Loucy (cell line): ENCODE data around the gene RMND5A.

Experiments
- H2AFZ ChIP-seq: fragments of 200-600 bp; sonication (generic); 2 replicates; pipeline ENCODE4 v1.6.0; 2016; ENCODE audit warnings: antibody characterized with exemption, mild to moderate bottlenecking, low read length, moderate library complexity
- H3F3A ChIP-seq: fragments of 200-600 bp; 2 replicates; pipeline ENCODE4 v1.6.0; 2016; ENCODE audit warnings: antibody characterized with exemption, low read depth, mild to moderate bottlenecking
- H3K27me3 ChIP-seq: fragments of 200-600 bp; sonication (generic); 2 replicates; pipeline ENCODE4 v1.6.1; 2014; ENCODE audit warnings: low read length, mild to moderate bottlenecking; ENCODE audit not compliant: insufficient read depth, poor library complexity, severe bottlenecking
- H3K36me3 ChIP-seq: fragments of 200-600 bp; sonication (generic); 2 replicates; pipeline ENCODE4 v1.6.1; 2016; ENCODE audit warnings: low read length; ENCODE audit not compliant: insufficient read depth
- H3K4me1 ChIP-seq: fragments of 200-600 bp; sonication (generic); 2 replicates; pipeline ENCODE4 v1.5.1; 2014; ENCODE audit warnings: low read length, mild to moderate bottlenecking; ENCODE audit not compliant: insufficient read depth, poor library complexity, severe bottlenecking
- H3K4me2 ChIP-seq: fragments of 200-600 bp; sonication (generic); 2 replicates; pipeline ENCODE4 v1.6.0; 2014; ENCODE audit warnings: antibody characterized with exemption, low read length, low read depth, mild to moderate bottlenecking; ENCODE audit not compliant: poor library complexity, severe bottlenecking
- H3K4me3 ChIP-seq: fragments of 200-600 bp; sonication (generic); 2 replicates; pipeline ENCODE4 v1.5.1; 2014; ENCODE audit warnings: low read length, mild to moderate bottlenecking, mixed read lengths; ENCODE audit not compliant: poor library complexity, severe bottlenecking
- H3K79me2 ChIP-seq: fragments of 200-600 bp; sonication (generic); 2 replicates; pipeline ENCODE4 v1.6.1; 2014; ENCODE audit warnings: low read length; ENCODE audit not compliant: insufficient read depth
- H3K9ac ChIP-seq: fragments of 200-600 bp; sonication (generic); 2 replicates; pipeline ENCODE4 v1.6.0; 2014; ENCODE audit warnings: mild to moderate bottlenecking, low read depth, low read length, moderate library complexity; ENCODE audit not compliant: poor library complexity, severe bottlenecking
- H3K9me2 ChIP-seq: fragments of 200-600 bp; sonication (generic); replicated peaks from 2 replicates; pipeline ENCODE4 v1.6.1; 2016; ENCODE audit warnings: low read depth, low read length, mixed read lengths
- H3K9me3 ChIP-seq: fragments of 200-600 bp; sonication (generic); 2 replicates; pipeline ENCODE4 v1.6.1; 2014; ENCODE audit warnings: mild to moderate bottlenecking, antibody characterized with exemption, low read length, low read depth; ENCODE audit not compliant: insufficient read depth
- H4K20me1 ChIP-seq: fragments of 200-600 bp; sonication (generic); 2 replicates; pipeline ENCODE4 v1.6.0; 2014; ENCODE audit warnings: antibody characterized with exemption, low read length, mild to moderate bottlenecking; ENCODE audit not compliant: insufficient read depth, poor library complexity, severe bottlenecking
- CTCF ChIP-seq: fragments of 200-600 bp; sonication (generic); conservative IDR thresholded peaks from 2 replicates; pipeline ENCODE4 v1.5.1; 2014; ENCODE audit warnings: mild to moderate bottlenecking, antibody characterized with exemption, low read length
- EZH2phosphoT487 ChIP-seq: fragments of 200-600 bp; IDR thresholded peaks from 2 replicates; pipeline ENCODE4 v1.6.1; 2018; ENCODE audit warnings: antibody characterized with exemption, mild to moderate bottlenecking, moderate library complexity, borderline replicate concordance

The RMND5A gene

GRCh38 chr2:86703704-86704361 lies 16.3 kb upstream of the RMND5A start:
- Histone ChIP-seq H3K4me1 (no peaks in the 10 kb centered on the region), H4K20me1 (no peaks in the 10 kb centered on the region), H3K4me3 (no peak overlapping the region), H3K27me3 (no peaks in the 10 kb centered on the region), H3K9ac (no peak overlapping the region), H2AFZ (no peak overlapping the region), H3F3A (no peaks in the 10 kb centered on the region), H3K79me2 (no peaks in the 10 kb centered on the region), H3K4me2 (no peak overlapping the region), H3K9me2 (no peaks in the 10 kb centered on the region), H3K9me3 (no peaks in the 10 kb centered on the region), H3K36me3 (no peaks in the 10 kb centered on the region)
- no peak for TF ChIP-seq CTCF
- no peak for TF ChIP-seq EZH2phosphoT487

GRCh38 chr2:86704459-86704971 lies 15.6 kb upstream of the RMND5A start:
- Histone ChIP-seq H3K36me3 (no peaks in the 10 kb centered on the region), H3K79me2 (no peaks in the 10 kb centered on the region), H2AFZ (no peak overlapping the region), H3K9ac (no peak overlapping the region), H3K27me3 (no peaks in the 10 kb centered on the region), H3K9me3 (no peaks in the 10 kb centered on the region), H3F3A (no peaks in the 10 kb centered on the region), H3K4me2 (no peak overlapping the region), H4K20me1 (no peaks in the 10 kb centered on the region), H3K4me1 (no peaks in the 10 kb centered on the region), H3K4me3 (no peak overlapping the region), H3K9me2 (no peaks in the 10 kb centered on the region)
- TF ChIP-seq CTCF = no peak
- TF ChIP-seq EZH2phosphoT487 = no peak

- TF ChIP-seq CTCF = no peak
- no peak for TF ChIP-seq EZH2phosphoT487
- Histone ChIP-seq H3K4me1 (no peaks in the 10 kb centered on the region), H3K27me3 (no peaks in the 10 kb centered on the region), H3K9me3 (no peaks in the 10 kb centered on the region), H3F3A (no peaks in the 10 kb centered on the region), H2AFZ (no peak overlapping the region), H3K79me2 (no peaks in the 10 kb centered on the region), H3K4me2 (no peak overlapping the region), H4K20me1 (no peaks in the 10 kb centered on the region), H3K9ac (no peak overlapping the region), H3K9me2 (no peaks in the 10 kb centered on the region), H3K4me3 (no peak overlapping the region), H3K36me3 (no peaks in the 10 kb centered on the region)
These were observed 13.9 kb upstream of the RMND5A start for GRCh38 chr2:86706220-86706619.
